H9 (cell line): ENCODE results near the gene KRTAP10-6. TPM values are rescaled to one million over a fixed set of nuclear protein-coding genes. Genes with fewer than 3 reads are reported as not detected.

Source experiments
- DNase-seq: peaks from one replicate; pipeline ENCODE4 v3.0.0-alpha.2; 2017
- H2AFZ ChIP-seq: one replicate; pipeline ENCODE4 v1.6.1; 2013; ENCODE audit warnings: mild to moderate bottlenecking, low read length, control low read depth, moderate library complexity
- H2AK5ac ChIP-seq: 2 replicates; pipeline ENCODE4 v1.6.1; 2013; ENCODE audit warnings: low read length, control low read depth, mixed read lengths; ENCODE audit not compliant: insufficient read length
- H2BK120ac ChIP-seq: one replicate; pipeline ENCODE4 v1.6.1; 2013; ENCODE audit warnings: low read depth, mild to moderate bottlenecking, low read length, control low read depth, inconsistent platforms; ENCODE audit not compliant: poor library complexity, severe bottlenecking
- H2BK12ac ChIP-seq: 2 replicates; pipeline ENCODE4 v1.6.1; 2013; ENCODE audit warnings: low read length, control low read depth, mixed read lengths, low read depth; ENCODE audit not compliant: insufficient read length
- H2BK15ac ChIP-seq: 2 replicates; pipeline ENCODE4 v1.6.1; 2013; ENCODE audit warnings: low read depth, low read length, control low read depth
- H2BK20ac ChIP-seq: one replicate; pipeline ENCODE4 v1.6.1; 2013; ENCODE audit warnings: low read depth, mild to moderate bottlenecking, low read length, control low read depth, inconsistent platforms; ENCODE audit not compliant: poor library complexity, severe bottlenecking
- H2BK5ac ChIP-seq: 2 replicates; pipeline ENCODE4 v1.6.1; 2013; ENCODE audit warnings: low read length, control low read depth, mixed read lengths; ENCODE audit not compliant: insufficient read length
- H3K14ac ChIP-seq: 2 replicates; pipeline ENCODE4 v1.6.1; 2013; ENCODE audit warnings: low read length, control low read depth; ENCODE audit not compliant: insufficient read depth
- H3K18ac ChIP-seq: 2 replicates; pipeline ENCODE4 v1.6.1; 2013; ENCODE audit warnings: low read depth, mild to moderate bottlenecking, mixed read lengths, low read length, control low read depth; ENCODE audit not compliant: insufficient read length
- H3K23ac ChIP-seq: 2 replicates; pipeline ENCODE4 v1.6.1; 2013; ENCODE audit warnings: low read length, control low read depth, mixed read lengths, low read depth; ENCODE audit not compliant: insufficient read length
- H3K23me2 ChIP-seq: 2 replicates; pipeline ENCODE4 v1.6.1; 2013; ENCODE audit warnings: low read depth, mild to moderate bottlenecking, mixed read lengths, low read length, control low read depth; ENCODE audit not compliant: insufficient read length, poor library complexity, severe bottlenecking
- H3K27ac ChIP-seq: 2 replicates; pipeline ENCODE4 v1.5.1; 2013; ENCODE audit warnings: low read length, control low read depth, mixed read lengths, low read depth; ENCODE audit not compliant: insufficient read length
- H3K27me3 ChIP-seq: 2 replicates; pipeline ENCODE4 v1.6.1; 2013; ENCODE audit warnings: low read length, control low read depth, inconsistent platforms; ENCODE audit not compliant: insufficient read depth
- H3K4ac ChIP-seq: 2 replicates; pipeline ENCODE4 v1.6.1; 2013; ENCODE audit warnings: low read depth, mild to moderate bottlenecking, control low read depth, inconsistent platforms, low read length, moderate library complexity
- H3K4me1 ChIP-seq: 2 replicates; pipeline ENCODE4 v1.6.1; 2013; ENCODE audit warnings: low read length, control low read depth, inconsistent platforms; ENCODE audit not compliant: insufficient read depth
- H3K4me2 ChIP-seq: 2 replicates; pipeline ENCODE4 v1.6.1; 2013; ENCODE audit warnings: low read length, control low read depth, mixed read lengths; ENCODE audit not compliant: insufficient read length, insufficient read depth
- H3K56ac ChIP-seq: 2 replicates; pipeline ENCODE4 v1.6.1; 2013; ENCODE audit warnings: low read depth, mild to moderate bottlenecking, mixed read lengths, low read length, control low read depth; ENCODE audit not compliant: insufficient read length
- H3K79me1 ChIP-seq: 2 replicates; pipeline ENCODE4 v1.6.1; 2013; ENCODE audit warnings: low read depth, mild to moderate bottlenecking, moderate library complexity, low read length, control low read depth, inconsistent platforms; ENCODE audit not compliant: insufficient read depth, poor library complexity, severe bottlenecking
- H3K79me2 ChIP-seq: 2 replicates; pipeline ENCODE4 v1.6.1; 2013; ENCODE audit warnings: low read length, control low read depth, inconsistent platforms; ENCODE audit not compliant: insufficient read depth
- H3K9ac ChIP-seq: 2 replicates; pipeline ENCODE4 v1.6.1; 2013; ENCODE audit warnings: low read length, control low read depth, mixed read lengths; ENCODE audit not compliant: insufficient read length; ENCODE audit errors: extremely low read depth
- H3K9me3 ChIP-seq: one replicate; pipeline ENCODE4 v1.6.1; 2013; ENCODE audit warnings: low read depth, low read length, inconsistent platforms; ENCODE audit not compliant: control insufficient read depth
- H3T11ph ChIP-seq: one replicate; pipeline ENCODE4 v1.6.1; 2013; ENCODE audit warnings: mild to moderate bottlenecking, low read length, control low read depth, inconsistent platforms
- H4K20me1 ChIP-seq: one replicate; pipeline ENCODE4 v1.6.1; 2013; ENCODE audit not compliant: control insufficient read depth, insufficient read length, insufficient read depth
- H4K5ac ChIP-seq: 2 replicates; pipeline ENCODE4 v1.6.1; 2013; ENCODE audit warnings: low read depth, mild to moderate bottlenecking, mixed read lengths, low read length, control low read depth; ENCODE audit not compliant: insufficient read length
- H4K8ac ChIP-seq: replicated peaks from 2 replicates; pipeline ENCODE4 v1.6.1; 2013; ENCODE audit warnings: low read length, control low read depth, mixed read lengths, low read depth; ENCODE audit not compliant: insufficient read length
- H4K91ac ChIP-seq: 2 replicates; pipeline ENCODE4 v1.6.1; 2013; ENCODE audit warnings: low read depth, mild to moderate bottlenecking, moderate library complexity, mixed read lengths, low read length, control low read depth; ENCODE audit not compliant: insufficient read length
- H3K27ac Mint-ChIP-seq, 3 experiments: 2 replicates in 2 of 3; 3 replicates in 1 of 3; pipeline ENCODE4 v1.8.0; 2020 to 2021; ENCODE audit warnings: mixed read lengths in 3 of 3, mild to moderate bottlenecking in 1 of 3, moderate library complexity in 1 of 3
- H3K27me3 Mint-ChIP-seq: 2 replicates; pipeline ENCODE4 v1.8.0; 2021; ENCODE audit warnings: low read depth, mild to moderate bottlenecking, moderate library complexity, mixed read lengths
- H3K36me3 Mint-ChIP-seq, 3 experiments: 2 replicates in 2 of 3; 3 replicates in 1 of 3; pipeline ENCODE4 v1.8.0; 2020 to 2021; ENCODE audit warnings: low read depth in 3 of 3, mixed read lengths in 3 of 3; ENCODE audit not compliant: insufficient read depth in 1 of 3
- H3K4me1 Mint-ChIP-seq, 2 experiments: 2 replicates each; pipeline ENCODE4 v1.8.0; 2020; ENCODE audit warnings: mixed read lengths in 2 of 2
- H3K4me3 Mint-ChIP-seq, 2 experiments: 2 replicates in 1 of 2; 3 replicates in 1 of 2; pipeline ENCODE4 v1.8.0; 2020 to 2021; ENCODE audit warnings: mild to moderate bottlenecking in 2 of 2, mixed read lengths in 2 of 2, moderate library complexity in 1 of 2
- H3K9me3 Mint-ChIP-seq, 2 experiments: 2 replicates in 1 of 2; 3 replicates in 1 of 2; pipeline ENCODE4 v1.8.0; 2020; ENCODE audit warnings: mild to moderate bottlenecking in 2 of 2, mixed read lengths in 2 of 2, moderate library complexity in 1 of 2
- CTCF ChIP-seq: fragments of 200-600 bp; sonication (generic); conservative IDR thresholded peaks from 3 replicates; pipeline ENCODE4 v1.8.0; 2021; ENCODE audit warnings: antibody characterized with exemption, mild to moderate bottlenecking
- WGBS: extraction: QIAGEN DNeasy Blood & Tissue Kit; methylation state at CpG from one replicate; pipeline ENCODE4 v1.1.7; 2013; ENCODE audit warnings: missing lambda C conversion rate, low lambda C conversion rate, mixed read lengths; ENCODE audit not compliant: insufficient read length; ENCODE audit errors: extremely low coverage; 5-methylcytosine and 5-hydroxymethylcytosine counted together
- total RNA-seq: library from RNA; stranded (reverse); gene quantifications from 2 replicates; pipeline ENCODE4 v1.2.1, GENCODE V29; 2021

Gene KRTAP10-6
- total RNA-seq, 1 experiment from 2014 or later: not detected

GRCh38 chr21:44590311-44590721 lies 2.0 kb downstream of the KRTAP10-6 start:
- no peak overlapping the region for H4K8ac ChIP-seq
- H3K79me1 ChIP-seq: no peaks in the 10 kb centered on the region
- H3K23ac ChIP-seq: no peak overlapping the region
- H4K5ac ChIP-seq: no peak overlapping the region
- no peaks in the 10 kb centered on the region for H3K27me3 ChIP-seq
- no peak overlapping the region for H3K4ac ChIP-seq
- H3K56ac ChIP-seq: no peak overlapping the region
- no peak overlapping the region for H3K27ac ChIP-seq
- H3K79me2 ChIP-seq: no peaks in the 10 kb centered on the region
- no peaks in the 10 kb centered on the region; the same call in 1 of the 2 replicates for H3K4me1 ChIP-seq
- DNase-seq: no peak
- H2AK5ac ChIP-seq: no peak overlapping the region
- H2BK120ac ChIP-seq: no peak overlapping the region
- Mint-ChIP-seq H3K4me1 (peaks cover 27 to 32% of the 10 kb centered on the region in 2 experiments), H3K9me3 (peaks cover 0 to 3% of the 10 kb centered on the region in 2 experiments; a peak in 2 of 5 replicates), H3K4me3 (no peak overlapping the region), H3K36me3 (no peaks in the 10 kb centered on the region), H3K27ac (no peak overlapping the region; a peak in 1 of 7 replicates), H3K27me3 (peaks cover 7% of the 10 kb centered on the region)
- H3K14ac ChIP-seq: 0 out of 2 replicates have a peak overlapping the region, but pooled peaks have one; percentile 33
- H2AFZ ChIP-seq: no peak overlapping the region
- no peak overlapping the region for H2BK5ac ChIP-seq
- no peaks in the 10 kb centered on the region for H3K23me2 ChIP-seq
- no peak overlapping the region for H2BK20ac ChIP-seq
- no peak overlapping the region for H3K4me2 ChIP-seq
- H2BK12ac ChIP-seq: no peak overlapping the region
- no peak overlapping the region for H3K9ac ChIP-seq
- no peak overlapping the region for H3K18ac ChIP-seq
- TF ChIP-seq CTCF: no peak
- no CpG with 5 or more reads among the region's 10 CpGs for WGBS
- no peak overlapping the region for H2BK15ac ChIP-seq
- no peak overlapping the region for H4K91ac ChIP-seq
- H4K20me1 ChIP-seq: no peaks in the 10 kb centered on the region
- no peak overlapping the region for H3T11ph ChIP-seq
- no peaks in the 10 kb centered on the region for H3K9me3 ChIP-seq
